ENCODE data around the gene MAZ. TPM values are rescaled to one million over a fixed set of nuclear protein-coding genes. Genes with fewer than 3 reads are reported as not detected.

The MAZ gene
- total RNA-seq, 1 experiment from 2014 or later = 426 TPM

DNA sequence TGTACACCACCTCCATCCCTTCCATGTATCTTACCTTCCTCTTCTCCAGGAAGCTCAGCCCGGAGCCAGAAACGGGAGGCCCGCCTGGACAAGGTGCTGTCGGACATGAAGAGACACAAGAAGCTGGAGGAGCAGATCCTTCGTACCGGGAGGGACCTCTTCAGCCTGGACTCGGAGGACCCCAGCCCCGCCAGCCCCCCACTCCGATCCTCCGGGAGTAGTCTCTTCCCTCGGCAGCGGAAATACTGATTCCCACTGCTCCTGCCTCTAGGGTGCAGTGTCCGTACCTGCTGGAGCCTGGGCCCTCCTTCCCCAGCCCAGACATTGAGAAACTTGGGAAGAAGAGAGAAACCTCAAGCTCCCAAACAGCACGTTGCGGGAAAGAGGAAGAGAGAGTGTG is 13.2 kb downstream of the MAZ start:
- DNase-seq (ENCODE audit: low read depth, low spot score) = no peak
- Histone ChIP-seq H3K27ac (ENCODE audit: low read length) (peak overlapping the region; percentile 94), H3K9me3 (ENCODE audit: control insufficient read depth, insufficient read depth, low read depth, low read length) (no peaks in the 10 kb centered on the region), H3K4me3 (ENCODE audit: low read depth in 2 of 2, low read length in 2 of 2) (peak overlapping the region; percentile 69 to 94), H3K27me3 (ENCODE audit: control insufficient read depth, insufficient read depth, low read length) (no peaks in the 10 kb centered on the region), H3K36me3 (ENCODE audit: control insufficient read depth, insufficient read depth, low read length) (peaks cover 3% of the 10 kb centered on the region), H3K4me1 (ENCODE audit: control insufficient read depth, insufficient read depth, low read length) (peaks cover 61% of the 10 kb centered on the region)
- CTCF ChIA-PET = interaction anchor here (0.6 to 1.9 kb wide), 3 partner anchors 29 to 213 kb away, joined by 3 to 10 read pairs (median 5); no protein-coding TSS in a partner anchor
- BruUV-seq (replicated peaks) = no TSS peak
- ATAC-seq = no peak
- TF ChIP-seq, protein P1, sequence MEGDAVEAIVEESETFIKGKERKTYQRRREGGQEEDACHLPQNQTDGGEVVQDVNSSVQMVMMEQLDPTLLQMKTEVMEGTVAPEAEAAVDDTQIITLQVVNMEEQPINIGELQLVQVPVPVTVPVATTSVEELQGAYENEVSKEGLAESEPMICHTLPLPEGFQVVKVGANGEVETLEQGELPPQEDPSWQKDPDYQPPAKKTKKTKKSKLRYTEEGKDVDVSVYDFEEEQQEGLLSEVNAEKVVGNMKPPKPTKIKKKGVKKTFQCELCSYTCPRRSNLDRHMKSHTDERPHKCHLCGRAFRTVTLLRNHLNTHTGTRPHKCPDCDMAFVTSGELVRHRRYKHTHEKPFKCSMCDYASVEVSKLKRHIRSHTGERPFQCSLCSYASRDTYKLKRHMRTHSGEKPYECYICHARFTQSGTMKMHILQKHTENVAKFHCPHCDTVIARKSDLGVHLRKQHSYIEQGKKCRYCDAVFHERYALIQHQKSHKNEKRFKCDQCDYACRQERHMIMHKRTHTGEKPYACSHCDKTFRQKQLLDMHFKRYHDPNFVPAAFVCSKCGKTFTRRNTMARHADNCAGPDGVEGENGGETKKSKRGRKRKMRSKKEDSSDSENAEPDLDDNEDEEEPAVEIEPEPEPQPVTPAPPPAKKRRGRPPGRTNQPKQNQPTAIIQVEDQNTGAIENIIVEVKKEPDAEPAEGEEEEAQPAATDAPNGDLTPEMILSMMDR (IDR thresholded peaks at IDR 0.05) = no peak; the same call in 1 of the 2 replicates
- TF ChIP-seq SIN3A (IDR thresholded peaks at IDR 0.05; ENCODE audit: borderline replicate concordance, insufficient read depth, low read depth, low read length) = no peak
- TF ChIP-seq, protein P2, sequence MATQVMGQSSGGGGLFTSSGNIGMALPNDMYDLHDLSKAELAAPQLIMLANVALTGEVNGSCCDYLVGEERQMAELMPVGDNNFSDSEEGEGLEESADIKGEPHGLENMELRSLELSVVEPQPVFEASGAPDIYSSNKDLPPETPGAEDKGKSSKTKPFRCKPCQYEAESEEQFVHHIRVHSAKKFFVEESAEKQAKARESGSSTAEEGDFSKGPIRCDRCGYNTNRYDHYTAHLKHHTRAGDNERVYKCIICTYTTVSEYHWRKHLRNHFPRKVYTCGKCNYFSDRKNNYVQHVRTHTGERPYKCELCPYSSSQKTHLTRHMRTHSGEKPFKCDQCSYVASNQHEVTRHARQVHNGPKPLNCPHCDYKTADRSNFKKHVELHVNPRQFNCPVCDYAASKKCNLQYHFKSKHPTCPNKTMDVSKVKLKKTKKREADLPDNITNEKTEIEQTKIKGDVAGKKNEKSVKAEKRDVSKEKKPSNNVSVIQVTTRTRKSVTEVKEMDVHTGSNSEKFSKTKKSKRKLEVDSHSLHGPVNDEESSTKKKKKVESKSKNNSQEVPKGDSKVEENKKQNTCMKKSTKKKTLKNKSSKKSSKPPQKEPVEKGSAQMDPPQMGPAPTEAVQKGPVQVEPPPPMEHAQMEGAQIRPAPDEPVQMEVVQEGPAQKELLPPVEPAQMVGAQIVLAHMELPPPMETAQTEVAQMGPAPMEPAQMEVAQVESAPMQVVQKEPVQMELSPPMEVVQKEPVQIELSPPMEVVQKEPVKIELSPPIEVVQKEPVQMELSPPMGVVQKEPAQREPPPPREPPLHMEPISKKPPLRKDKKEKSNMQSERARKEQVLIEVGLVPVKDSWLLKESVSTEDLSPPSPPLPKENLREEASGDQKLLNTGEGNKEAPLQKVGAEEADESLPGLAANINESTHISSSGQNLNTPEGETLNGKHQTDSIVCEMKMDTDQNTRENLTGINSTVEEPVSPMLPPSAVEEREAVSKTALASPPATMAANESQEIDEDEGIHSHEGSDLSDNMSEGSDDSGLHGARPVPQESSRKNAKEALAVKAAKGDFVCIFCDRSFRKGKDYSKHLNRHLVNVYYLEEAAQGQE (IDR thresholded peaks at IDR 0.05; ENCODE audit: insufficient read depth in 1 of 2, low read depth in 2 of 2, low read length in 1 of 2) = no peak
- TF ChIP-seq TCF7L2 (IDR thresholded peaks at IDR 0.05; ENCODE audit: low read depth, low read length) = no peak
- no peak for TF ChIP-seq POLR2AphosphoS5 (IDR thresholded peaks at IDR 0.05; ENCODE audit: low read depth, low read length)
- intact Hi-C loops (cut with micrococcal nuclease; ENCODE audit: unreplicated experiment) = loop anchor here (10.0 kb wide), 1 partner anchor 125 kb away; no protein-coding TSS in a partner anchor
- in situ Hi-C loops (cut with HindIII; ENCODE audit: low pct_unique_long_range_greater_than_20kb, low sequenced_read_pairs) = no loop called here
- POLR2A ChIA-PET = interaction anchor here (0.5 kb wide), 1 partner anchor 192 kb away, joined by 6 read pairs; no protein-coding TSS in a partner anchor

DNA sequence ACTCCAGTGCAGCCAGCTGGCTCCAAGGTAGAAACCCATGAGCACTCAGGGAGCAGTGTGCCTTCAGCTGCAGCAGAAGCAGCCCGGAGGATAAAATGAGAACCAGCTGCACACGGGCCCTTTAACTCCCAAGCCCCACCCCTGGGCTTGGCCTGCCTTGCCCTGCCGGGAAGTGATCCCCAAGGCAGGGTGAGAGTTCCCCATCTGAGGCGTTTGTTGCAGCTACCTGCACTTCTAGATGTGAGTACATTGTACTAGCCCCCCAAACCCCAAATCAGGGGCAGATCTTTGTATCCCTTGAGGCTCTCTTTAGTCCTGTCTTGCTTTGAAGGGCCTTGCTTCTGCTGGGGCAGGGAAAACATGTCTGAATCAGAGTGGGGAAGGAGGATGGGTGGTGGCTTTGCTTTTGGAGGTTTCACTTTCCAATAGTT is 14.0 kb downstream of the MAZ start, which contains the start of gene MVP:
TSS of gene MVP (plus strand) at position 192 of the 431 bp plus-strand sequence. CDS start 10,088 bp downstream, outside the sequence.
- peak; percentile 80 for TF ChIP-seq POLR2AphosphoS5 (IDR thresholded peaks at IDR 0.05; ENCODE audit: low read depth, low read length)
- no peak; the same call in 1 of the 2 replicates for TF ChIP-seq TCF7L2 (IDR thresholded peaks at IDR 0.05; ENCODE audit: low read depth, low read length)
- TF ChIP-seq SIN3A (IDR thresholded peaks at IDR 0.05; ENCODE audit: borderline replicate concordance, insufficient read depth, low read depth, low read length) = peak; percentile 94
- TF ChIP-seq, protein P1 (IDR thresholded peaks at IDR 0.05) = no peak
- TF ChIP-seq, protein P2 (IDR thresholded peaks at IDR 0.05; ENCODE audit: insufficient read depth in 1 of 2, low read depth in 2 of 2, low read length in 1 of 2) = no peak
- no peaks in the 10 kb centered on the region for H3K27me3 ChIP-seq (ENCODE audit: control insufficient read depth, insufficient read depth, low read length)
- POLR2A ChIA-PET = interaction anchor here (0.5 to 0.6 kb wide), 2 partner anchors 191 to 1046 kb away, joined by 3 to 6 read pairs; no protein-coding TSS in a partner anchor
- H3K27ac ChIP-seq (ENCODE audit: low read length) = peak within 1 kb of the TSS; percentile 94
- H3K4me1 ChIP-seq (ENCODE audit: control insufficient read depth, insufficient read depth, low read length) = peaks cover 61% of the 10 kb centered on the region
- DNase-seq (ENCODE audit: low read depth, low spot score) = no peak
- in situ Hi-C loops (cut with HindIII; ENCODE audit: low pct_unique_long_range_greater_than_20kb, low sequenced_read_pairs) = no loop called here
- intact Hi-C loops (cut with micrococcal nuclease; ENCODE audit: unreplicated experiment) = no loop called here
- H3K4me3 ChIP-seq (ENCODE audit: low read depth in 2 of 2, low read length in 2 of 2) = peak within 1 kb of the TSS; percentile 69 to 94
- H3K9me3 ChIP-seq (ENCODE audit: control insufficient read depth, insufficient read depth, low read depth, low read length) = no peaks in the 10 kb centered on the region
- H3K36me3 ChIP-seq (ENCODE audit: control insufficient read depth, insufficient read depth, low read length) = peaks cover 3% of the 10 kb centered on the region
- peak; percentile 49 for ATAC-seq
- no TSS peak for BruUV-seq (replicated peaks)
- CTCF ChIA-PET = interaction anchor here (0.6 to 1.9 kb wide), 5 partner anchors 12 to 212 kb away, joined by 3 to 11 read pairs (median 5); partner anchors contain the start of gene SEZ6L2
